Measurements from ENCODE around the gene PHF1.

GRCh38 chr6:33417903-33418689 lies 7.3 kb downstream of the PHF1 start, which contains the start of gene CUTA:
- TF ChIP-seq, protein P1, sequence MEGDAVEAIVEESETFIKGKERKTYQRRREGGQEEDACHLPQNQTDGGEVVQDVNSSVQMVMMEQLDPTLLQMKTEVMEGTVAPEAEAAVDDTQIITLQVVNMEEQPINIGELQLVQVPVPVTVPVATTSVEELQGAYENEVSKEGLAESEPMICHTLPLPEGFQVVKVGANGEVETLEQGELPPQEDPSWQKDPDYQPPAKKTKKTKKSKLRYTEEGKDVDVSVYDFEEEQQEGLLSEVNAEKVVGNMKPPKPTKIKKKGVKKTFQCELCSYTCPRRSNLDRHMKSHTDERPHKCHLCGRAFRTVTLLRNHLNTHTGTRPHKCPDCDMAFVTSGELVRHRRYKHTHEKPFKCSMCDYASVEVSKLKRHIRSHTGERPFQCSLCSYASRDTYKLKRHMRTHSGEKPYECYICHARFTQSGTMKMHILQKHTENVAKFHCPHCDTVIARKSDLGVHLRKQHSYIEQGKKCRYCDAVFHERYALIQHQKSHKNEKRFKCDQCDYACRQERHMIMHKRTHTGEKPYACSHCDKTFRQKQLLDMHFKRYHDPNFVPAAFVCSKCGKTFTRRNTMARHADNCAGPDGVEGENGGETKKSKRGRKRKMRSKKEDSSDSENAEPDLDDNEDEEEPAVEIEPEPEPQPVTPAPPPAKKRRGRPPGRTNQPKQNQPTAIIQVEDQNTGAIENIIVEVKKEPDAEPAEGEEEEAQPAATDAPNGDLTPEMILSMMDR (IDR thresholded peaks at IDR 0.05): peak in 2 of 3 donors; percentile 29 to 44
- peak; percentile 82 to 97 (median 95) for TF ChIP-seq POLR2AphosphoS5 (IDR thresholded peaks at IDR 0.05)
